Coronary artery (tissue), 2 donors: Measurements from ENCODE around the gene AUTS2.

Experiments used
- DNase-seq: peaks from one replicate; pipeline ENCODE4 v3.0.0-alpha.2; 2017; ENCODE audit warnings: low spot score
- H3K27ac ChIP-seq, 2 donors: fragments of 200-600 bp; sonication (generic); one replicate each; pipeline ENCODE4 v1.5.1; 2016 to 2019
- H3K4me3 ChIP-seq: fragments of 200-600 bp; sonication (generic); 2 replicates; pipeline ENCODE4 v1.5.1; 2016; ENCODE audit warnings: mild to moderate bottlenecking, moderate library complexity
- CTCF ChIP-seq: fragments of 200-600 bp; sonication (generic); IDR thresholded peaks from one replicate; pipeline ENCODE4 v1.5.1; 2019; ENCODE audit warnings: antibody characterized with exemption

The AUTS2 gene

GRCh38 chr7:70607281-70607680, 1009.0 kb downstream of the AUTS2 start:
- H3K27ac ChIP-seq, result no peak overlapping the region
- H3K4me3 ChIP-seq, result no peak overlapping the region
- DNase-seq, result no peak
- TF ChIP-seq CTCF, result no peak

GRCh38 chr7:70607759-70608158, 1009.5 kb downstream of the AUTS2 start:
- TF ChIP-seq CTCF, result no peak
- Histone ChIP-seq H3K4me3 (no peak overlapping the region), H3K27ac (no peak overlapping the region)
- no peak for DNase-seq

- DNase-seq, result no peak
- H3K4me3 ChIP-seq, result no peak overlapping the region
- no peak for TF ChIP-seq CTCF
- H3K27ac ChIP-seq, result no peak overlapping the region
Observed at GRCh38 chr7:70608229-70608628, 1010.0 kb downstream of the AUTS2 start.

- no peak overlapping the region for H3K27ac ChIP-seq
- H3K4me3 ChIP-seq, result no peak overlapping the region
- no peak for TF ChIP-seq CTCF
- DNase-seq, result no peak
Observed at GRCh38 chr7:70612811-70613210, 1014.5 kb downstream of the AUTS2 start.

GRCh38 chr7:70614237-70615045, 1016.2 kb downstream of the AUTS2 start:
- peak overlapping the region in 1 of 2 donors; percentile 19 for H3K27ac ChIP-seq
- DNase-seq, result peak; percentile 82
- peak overlapping the region; percentile 40 for H3K4me3 ChIP-seq
- no peak for TF ChIP-seq CTCF

- no peak for TF ChIP-seq CTCF
- peak overlapping the region; percentile 40 for H3K4me3 ChIP-seq
- no peak overlapping the region for H3K27ac ChIP-seq
- DNase-seq, result no peak
Observed at GRCh38 chr7:70615066-70615606, 1016.9 kb downstream of the AUTS2 start.

GRCh38 chr7:70616211-70616610, 1017.9 kb downstream of the AUTS2 start:
- TF ChIP-seq CTCF, result no peak
- no peak overlapping the region for H3K27ac ChIP-seq
- H3K4me3 ChIP-seq, result no peak overlapping the region
- DNase-seq, result no peak
